Measurements from ENCODE around the gene DNMBP.
A peak's percentile ranks its signal among the peaks of the same experiment; 100 is the strongest.

The DNMBP gene

DNA sequence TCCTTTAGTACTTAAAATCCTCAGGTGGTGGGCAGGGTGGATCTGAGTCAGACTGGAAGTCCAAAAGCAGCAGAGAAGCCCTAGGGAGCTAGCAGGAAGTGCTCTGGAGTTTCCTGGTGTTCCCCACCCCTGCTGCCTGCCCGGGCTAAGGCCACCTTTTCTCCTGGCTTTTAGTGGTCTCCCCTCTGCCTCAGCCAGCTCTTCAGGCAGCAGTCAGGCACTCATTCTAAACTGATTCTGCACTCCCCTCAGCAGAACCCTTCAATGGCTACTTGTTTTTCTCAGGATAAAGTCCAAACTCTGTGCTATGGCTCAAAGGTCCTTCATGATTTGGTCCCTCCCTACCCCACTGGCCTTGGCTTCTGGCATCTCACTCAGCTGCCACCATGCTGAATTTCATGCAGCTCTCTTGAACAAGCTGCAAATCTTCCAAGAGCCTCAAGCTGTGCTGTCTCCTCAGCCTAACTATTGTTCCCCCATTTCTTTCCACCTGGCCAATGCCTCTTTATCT, 28.9 kb upstream of the DNMBP start:
- Histone ChIP-seq H3K36me3 (ENCODE audit: control insufficient read depth in 5 of 5, insufficient read depth in 5 of 5, low read length in 5 of 5) (no peaks in the 10 kb centered on the region), H3K9me3 (ENCODE audit: control insufficient read depth in 5 of 5, low read length in 5 of 5) (no peaks in the 10 kb centered on the region), H3K4me3 (ENCODE audit: low read depth in 1 of 5, low read length in 5 of 5) (no peak overlapping the region), H3K9ac (ENCODE audit: low read length in 5 of 5) (no peak overlapping the region), H3K27me3 (ENCODE audit: control insufficient read depth in 5 of 5, insufficient read depth in 4 of 5, low read length in 5 of 5) (peaks cover 0 to 4% (median 0%) of the 10 kb centered on the region in 5 donors), H3K27ac (ENCODE audit: low read depth, low read length) (peak overlapping the region; percentile 70), H3K4me1 (ENCODE audit: control insufficient read depth in 5 of 5, insufficient read depth in 5 of 5, low read length in 5 of 5) (peaks cover 0 to 16% (median 3%) of the 10 kb centered on the region in 5 donors)

DNA sequence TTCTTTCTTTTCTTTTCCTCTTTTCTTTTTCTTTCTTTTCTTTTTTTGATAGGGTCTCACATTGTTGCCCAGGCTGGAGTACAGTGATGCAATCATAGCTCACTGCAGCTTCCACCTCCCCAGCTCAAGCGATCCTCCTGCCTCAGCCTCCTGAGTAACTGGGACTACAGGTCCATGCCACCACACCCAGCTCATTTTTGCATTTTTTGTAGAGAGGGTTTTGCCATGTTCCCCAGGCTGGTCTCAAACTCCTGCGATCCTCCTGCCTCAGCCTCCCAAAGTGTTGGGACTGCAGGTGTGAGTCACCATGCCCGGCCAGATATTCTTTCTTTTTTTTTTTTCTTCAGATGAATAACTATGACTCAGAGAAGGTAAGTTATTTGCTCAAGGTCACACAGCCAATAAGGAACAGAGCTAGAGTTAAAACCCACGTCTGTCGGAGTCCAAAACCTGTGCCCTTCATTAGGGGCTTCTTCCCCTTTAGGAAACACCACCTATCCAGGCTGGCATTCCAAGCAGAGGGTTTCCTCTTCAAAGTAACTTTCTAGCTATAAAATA, 28.1 kb upstream of the DNMBP start:
- no peak overlapping the region for H3K4me3 ChIP-seq (ENCODE audit: low read depth in 1 of 5, low read length in 5 of 5)
- peak overlapping the region; percentile 70 for H3K27ac ChIP-seq (ENCODE audit: low read depth, low read length)
- H3K36me3 ChIP-seq (ENCODE audit: control insufficient read depth in 5 of 5, insufficient read depth in 5 of 5, low read length in 5 of 5) = no peaks in the 10 kb centered on the region
- peak overlapping the region in 1 of 5 donors; percentile 37 for H3K9ac ChIP-seq (ENCODE audit: low read length in 5 of 5)
- H3K9me3 ChIP-seq (ENCODE audit: control insufficient read depth in 5 of 5, low read length in 5 of 5) = no peaks in the 10 kb centered on the region
- H3K27me3 ChIP-seq (ENCODE audit: control insufficient read depth in 5 of 5, insufficient read depth in 4 of 5, low read length in 5 of 5) = peaks cover 0 to 4% (median 0%) of the 10 kb centered on the region in 5 donors
- peaks cover 0 to 13% (median 2%) of the 10 kb centered on the region in 5 donors for H3K4me1 ChIP-seq (ENCODE audit: control insufficient read depth in 5 of 5, insufficient read depth in 5 of 5, low read length in 5 of 5)

DNA sequence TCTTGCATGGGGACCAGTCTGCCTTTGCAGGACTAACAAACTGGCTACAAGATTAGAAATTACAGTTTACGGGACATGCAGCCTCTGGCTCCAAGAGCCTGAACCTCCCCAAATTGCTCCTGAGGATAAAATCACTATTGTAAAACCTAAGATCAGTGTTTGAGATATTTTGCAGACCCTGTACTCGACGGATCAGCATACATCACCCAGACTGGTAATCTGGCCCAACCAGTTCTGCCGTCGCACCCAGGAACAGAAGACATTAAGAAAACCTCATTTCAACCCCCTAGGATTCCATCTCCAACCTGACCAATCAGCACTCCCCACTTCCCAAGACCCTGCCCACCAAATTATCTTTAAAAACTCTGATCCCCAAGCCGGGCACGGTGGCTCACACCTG, 27.1 kb upstream of the DNMBP start:
- H3K9ac ChIP-seq (ENCODE audit: low read length in 5 of 5) = no peak overlapping the region
- H3K27me3 ChIP-seq (ENCODE audit: control insufficient read depth in 5 of 5, insufficient read depth in 4 of 5, low read length in 5 of 5) = peaks cover 0 to 4% (median 0%) of the 10 kb centered on the region in 5 donors
- no peak overlapping the region for H3K4me3 ChIP-seq (ENCODE audit: low read depth in 1 of 5, low read length in 5 of 5)
- no peak overlapping the region for H3K27ac ChIP-seq (ENCODE audit: low read depth, low read length)
- H3K9me3 ChIP-seq (ENCODE audit: control insufficient read depth in 5 of 5, low read length in 5 of 5) = no peaks in the 10 kb centered on the region
- no peaks in the 10 kb centered on the region for H3K36me3 ChIP-seq (ENCODE audit: control insufficient read depth in 5 of 5, insufficient read depth in 5 of 5, low read length in 5 of 5)
- H3K4me1 ChIP-seq (ENCODE audit: control insufficient read depth in 5 of 5, insufficient read depth in 5 of 5, low read length in 5 of 5) = peaks cover 0 to 13% (median 2%) of the 10 kb centered on the region in 5 donors

- Histone ChIP-seq H3K4me3 (ENCODE audit: low read depth in 1 of 5, low read length in 5 of 5) (no peak overlapping the region), H3K36me3 (ENCODE audit: control insufficient read depth in 5 of 5, insufficient read depth in 5 of 5, low read length in 5 of 5) (no peaks in the 10 kb centered on the region), H3K27me3 (ENCODE audit: control insufficient read depth in 5 of 5, insufficient read depth in 4 of 5, low read length in 5 of 5) (peaks cover 0 to 2% (median 0%) of the 10 kb centered on the region in 5 donors), H3K4me1 (ENCODE audit: control insufficient read depth in 5 of 5, insufficient read depth in 5 of 5, low read length in 5 of 5) (peaks cover 0 to 11% (median 2%) of the 10 kb centered on the region in 5 donors), H3K9ac (ENCODE audit: low read length in 5 of 5) (no peak overlapping the region), H3K27ac (ENCODE audit: low read depth, low read length) (no peak overlapping the region), H3K9me3 (ENCODE audit: control insufficient read depth in 5 of 5, low read length in 5 of 5) (no peaks in the 10 kb centered on the region)
Measured at GRCh38 chr10:100033766-100034418, 24.1 kb upstream of the DNMBP start.

DNA sequence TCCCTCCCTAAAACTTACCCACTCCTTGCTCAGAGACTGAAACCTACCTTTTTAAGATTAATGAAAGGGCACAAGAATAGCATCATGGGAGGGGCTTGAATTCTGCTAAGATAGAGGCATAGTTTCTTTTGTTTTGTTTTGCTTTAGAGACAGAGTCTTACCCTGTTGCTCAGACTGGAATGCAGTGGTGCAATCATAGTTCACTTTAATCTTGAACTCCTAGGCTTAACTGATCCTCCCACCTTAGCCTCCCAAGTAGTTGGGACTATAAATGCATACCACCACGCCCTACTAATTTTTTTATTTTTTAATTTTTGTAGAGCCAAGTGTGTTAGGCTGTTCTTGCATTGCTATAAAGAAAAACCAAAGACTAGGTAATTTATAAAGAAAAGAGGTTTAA, 17.7 kb upstream of the DNMBP start:
- no peak overlapping the region for H3K4me3 ChIP-seq (ENCODE audit: low read depth in 1 of 5, low read length in 5 of 5)
- no peaks in the 10 kb centered on the region for H3K36me3 ChIP-seq (ENCODE audit: control insufficient read depth in 5 of 5, insufficient read depth in 5 of 5, low read length in 5 of 5)
- H3K9ac ChIP-seq (ENCODE audit: low read length in 5 of 5) = no peak overlapping the region
- H3K27me3 ChIP-seq (ENCODE audit: control insufficient read depth in 5 of 5, insufficient read depth in 4 of 5, low read length in 5 of 5) = no peaks in the 10 kb centered on the region
- peaks cover 0 to 6% (median 4%) of the 10 kb centered on the region in 5 donors for H3K9me3 ChIP-seq (ENCODE audit: control insufficient read depth in 5 of 5, low read length in 5 of 5)
- no peaks in the 10 kb centered on the region for H3K4me1 ChIP-seq (ENCODE audit: control insufficient read depth in 5 of 5, insufficient read depth in 5 of 5, low read length in 5 of 5)
- H3K27ac ChIP-seq (ENCODE audit: low read depth, low read length) = no peak overlapping the region

DNA sequence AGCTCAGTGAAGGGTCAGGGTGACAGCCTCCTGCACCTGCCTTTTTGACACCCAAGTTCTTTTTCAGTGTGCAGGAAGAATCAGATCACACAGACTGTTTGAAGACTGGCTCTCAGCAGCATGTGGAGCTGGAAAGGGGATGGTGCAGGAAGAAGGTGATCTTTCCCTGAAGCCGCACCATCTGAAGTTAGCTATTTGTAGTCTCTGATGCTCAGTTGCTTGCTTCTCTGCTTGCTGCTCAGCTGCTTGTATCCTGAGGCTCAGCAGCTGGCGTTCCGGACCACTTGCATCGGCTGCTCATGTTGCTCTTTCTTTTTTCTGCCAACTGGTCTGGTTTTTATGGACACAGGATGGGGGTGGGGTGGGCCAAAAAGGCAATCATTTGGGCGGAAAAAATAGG, 15.8 kb upstream of the DNMBP start:
- no peaks in the 10 kb centered on the region for H3K36me3 ChIP-seq (ENCODE audit: control insufficient read depth in 5 of 5, insufficient read depth in 5 of 5, low read length in 5 of 5)
- no peak overlapping the region for H3K27ac ChIP-seq (ENCODE audit: low read depth, low read length)
- H3K9ac ChIP-seq (ENCODE audit: low read length in 5 of 5) = no peak overlapping the region
- H3K27me3 ChIP-seq (ENCODE audit: control insufficient read depth in 5 of 5, insufficient read depth in 4 of 5, low read length in 5 of 5) = peaks cover 0 to 3% (median 0%) of the 10 kb centered on the region in 5 donors
- peaks cover 0 to 6% (median 4%) of the 10 kb centered on the region in 5 donors for H3K9me3 ChIP-seq (ENCODE audit: control insufficient read depth in 5 of 5, low read length in 5 of 5)
- no peaks in the 10 kb centered on the region for H3K4me1 ChIP-seq (ENCODE audit: control insufficient read depth in 5 of 5, insufficient read depth in 5 of 5, low read length in 5 of 5)
- H3K4me3 ChIP-seq (ENCODE audit: low read depth in 1 of 5, low read length in 5 of 5) = no peak overlapping the region

DNA sequence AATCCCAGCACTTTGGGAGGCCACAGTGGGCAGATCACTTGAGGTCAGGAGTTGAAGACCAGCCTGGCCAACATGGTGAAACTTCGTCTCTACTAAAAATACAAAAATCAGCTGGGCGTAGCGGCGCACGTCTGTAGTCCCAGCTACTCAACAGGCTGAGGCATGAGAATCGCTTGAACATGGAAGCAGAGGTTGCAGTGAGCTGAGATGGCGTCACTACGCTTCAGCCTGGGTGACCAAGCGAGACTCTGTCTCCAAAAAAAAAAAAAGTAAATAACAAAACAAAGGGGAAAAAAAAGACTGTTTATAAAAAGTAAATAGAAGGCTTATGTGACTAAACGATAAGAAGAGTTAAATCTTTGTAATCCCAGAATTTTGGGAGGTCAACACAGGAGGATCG, 15.0 kb upstream of the DNMBP start:
- Histone ChIP-seq H3K4me1 (ENCODE audit: control insufficient read depth in 5 of 5, insufficient read depth in 5 of 5, low read length in 5 of 5) (no peaks in the 10 kb centered on the region), H3K36me3 (ENCODE audit: control insufficient read depth in 5 of 5, insufficient read depth in 5 of 5, low read length in 5 of 5) (no peaks in the 10 kb centered on the region), H3K4me3 (ENCODE audit: low read depth in 1 of 5, low read length in 5 of 5) (no peak overlapping the region), H3K27ac (ENCODE audit: low read depth, low read length) (no peak overlapping the region), H3K27me3 (ENCODE audit: control insufficient read depth in 5 of 5, insufficient read depth in 4 of 5, low read length in 5 of 5) (peaks cover 0 to 3% (median 0%) of the 10 kb centered on the region in 5 donors), H3K9me3 (ENCODE audit: control insufficient read depth in 5 of 5, low read length in 5 of 5) (peaks cover 0 to 6% (median 4%) of the 10 kb centered on the region in 5 donors), H3K9ac (ENCODE audit: low read length in 5 of 5) (no peak overlapping the region)

DNA sequence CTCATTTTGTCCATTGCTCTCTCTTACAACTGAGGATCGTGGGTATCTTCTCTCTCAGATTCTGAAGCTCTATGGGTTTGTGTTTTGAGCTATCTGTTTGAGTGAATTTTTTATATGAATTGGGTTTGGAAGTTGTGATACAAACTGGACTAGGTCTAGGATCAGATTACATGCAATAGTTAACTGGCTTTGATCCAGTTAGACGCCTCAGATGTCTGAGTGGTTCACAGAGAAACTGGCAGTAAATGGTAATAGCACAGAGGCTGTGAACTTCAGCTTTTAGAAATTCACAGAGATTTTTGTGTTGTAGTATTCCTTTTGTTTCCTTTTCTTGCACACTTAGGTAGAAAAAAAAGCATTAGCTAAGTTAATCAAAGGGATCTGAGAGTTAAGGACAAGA, 12.7 kb upstream of the DNMBP start:
- H3K27ac ChIP-seq (ENCODE audit: low read depth, low read length) = no peak overlapping the region
- H3K27me3 ChIP-seq (ENCODE audit: control insufficient read depth in 5 of 5, insufficient read depth in 4 of 5, low read length in 5 of 5) = peaks cover 0 to 3% (median 0%) of the 10 kb centered on the region in 5 donors
- H3K4me1 ChIP-seq (ENCODE audit: control insufficient read depth in 5 of 5, insufficient read depth in 5 of 5, low read length in 5 of 5) = no peaks in the 10 kb centered on the region
- H3K9me3 ChIP-seq (ENCODE audit: control insufficient read depth in 5 of 5, low read length in 5 of 5) = no peaks in the 10 kb centered on the region
- H3K36me3 ChIP-seq (ENCODE audit: control insufficient read depth in 5 of 5, insufficient read depth in 5 of 5, low read length in 5 of 5) = no peaks in the 10 kb centered on the region
- no peak overlapping the region for H3K9ac ChIP-seq (ENCODE audit: low read length in 5 of 5)
- no peak overlapping the region for H3K4me3 ChIP-seq (ENCODE audit: low read depth in 1 of 5, low read length in 5 of 5)

DNA sequence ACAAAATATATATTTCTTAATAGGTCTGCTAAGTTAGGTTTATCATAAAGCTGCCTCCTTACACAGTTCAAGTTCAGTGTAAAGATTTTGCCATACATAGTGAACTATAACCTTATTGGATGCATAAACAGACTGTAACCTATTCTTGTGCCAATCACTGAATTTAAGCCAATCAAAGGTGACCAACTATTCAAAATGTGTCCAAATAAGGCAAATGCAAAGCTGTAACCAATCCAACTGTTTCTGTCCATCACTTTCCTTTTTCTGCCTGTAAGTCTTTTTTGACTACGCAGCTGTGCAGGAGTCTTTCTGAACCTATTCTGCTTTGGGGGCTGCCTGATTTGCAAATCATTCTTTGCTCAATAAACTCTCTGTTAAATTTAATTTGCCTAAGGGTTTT, 11.6 kb upstream of the DNMBP start:
- Histone ChIP-seq H3K36me3 (ENCODE audit: control insufficient read depth in 5 of 5, insufficient read depth in 5 of 5, low read length in 5 of 5) (no peaks in the 10 kb centered on the region), H3K9ac (ENCODE audit: low read length in 5 of 5) (no peak overlapping the region), H3K4me3 (ENCODE audit: low read depth in 1 of 5, low read length in 5 of 5) (no peak overlapping the region), H3K27ac (ENCODE audit: low read depth, low read length) (no peak overlapping the region), H3K27me3 (ENCODE audit: control insufficient read depth in 5 of 5, insufficient read depth in 4 of 5, low read length in 5 of 5) (peaks cover 0 to 3% (median 0%) of the 10 kb centered on the region in 5 donors), H3K4me1 (ENCODE audit: control insufficient read depth in 5 of 5, insufficient read depth in 5 of 5, low read length in 5 of 5) (no peaks in the 10 kb centered on the region), H3K9me3 (ENCODE audit: control insufficient read depth in 5 of 5, low read length in 5 of 5) (no peaks in the 10 kb centered on the region)

DNA sequence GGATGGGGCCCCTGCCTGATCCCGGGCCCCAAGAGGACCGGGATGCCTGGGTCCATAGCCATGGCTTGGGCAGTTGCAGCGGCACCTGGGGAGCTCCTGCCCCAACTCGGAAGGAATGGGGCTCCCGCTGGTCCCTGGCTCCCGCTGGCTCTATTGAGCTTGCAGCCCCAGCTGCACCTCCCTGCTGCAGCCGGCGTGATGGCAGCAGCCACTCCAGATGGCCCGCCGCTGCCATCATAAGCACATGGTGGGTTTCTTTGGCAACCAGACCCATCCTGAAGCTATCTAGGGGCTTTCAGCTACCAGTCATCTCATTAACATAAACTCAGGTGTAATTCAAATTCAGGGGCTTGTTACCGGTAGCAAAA, 11.1 kb upstream of the DNMBP start:
- Histone ChIP-seq H3K36me3 (ENCODE audit: control insufficient read depth in 5 of 5, insufficient read depth in 5 of 5, low read length in 5 of 5) (no peaks in the 10 kb centered on the region), H3K27ac (ENCODE audit: low read depth, low read length) (no peak overlapping the region), H3K4me3 (ENCODE audit: low read depth in 1 of 5, low read length in 5 of 5) (no peak overlapping the region), H3K9me3 (ENCODE audit: control insufficient read depth in 5 of 5, low read length in 5 of 5) (no peaks in the 10 kb centered on the region), H3K9ac (ENCODE audit: low read length in 5 of 5) (no peak overlapping the region), H3K4me1 (ENCODE audit: control insufficient read depth in 5 of 5, insufficient read depth in 5 of 5, low read length in 5 of 5) (no peaks in the 10 kb centered on the region), H3K27me3 (ENCODE audit: control insufficient read depth in 5 of 5, insufficient read depth in 4 of 5, low read length in 5 of 5) (peaks cover 0 to 3% (median 0%) of the 10 kb centered on the region in 5 donors)

Data from subcutaneous abdominal adipose tissue (tissue), 5 donors.